Stimulated activated effector memory CD8-positive, alpha-beta T cell treated with anti-CD3 and anti-CD28 coated beads, Interleukin-12 subunit alpha, Interleukin-12 subunit beta, amount 100 ng/mL, for 72 hours (primary cell): ENCODE measurements around the gene RPL19.

Experiments used
- ATAC-seq: fragments of 150-1000 bp; cut with Tn5 transposase; 2 replicates; pipeline ENCODE4 v1.10.0; 2021
- DNase-seq, 2 donors: peaks; one replicate each; pipeline ENCODE4 v3.0.0; 2021 to 2022; ENCODE audit warnings: low spot score in 2 of 2
- H3K27ac Mint-ChIP-seq: one replicate; pipeline ENCODE4 v1.8.0; 2022; ENCODE audit warnings: mild to moderate bottlenecking, mixed read lengths
- H3K36me3 Mint-ChIP-seq: one replicate; pipeline ENCODE4 v1.8.0; 2022; ENCODE audit warnings: mild to moderate bottlenecking, mixed read lengths
- H3K4me1 Mint-ChIP-seq: one replicate; pipeline ENCODE4 v1.8.0; 2022; ENCODE audit warnings: mixed read lengths
- H3K4me3 Mint-ChIP-seq: one replicate; pipeline ENCODE4 v1.8.0; 2022; ENCODE audit warnings: mild to moderate bottlenecking, mixed read lengths
- H3K9me3 Mint-ChIP-seq: one replicate; pipeline ENCODE4 v1.8.0; 2022; ENCODE audit warnings: mixed read lengths

RPL19 gene

DNA sequence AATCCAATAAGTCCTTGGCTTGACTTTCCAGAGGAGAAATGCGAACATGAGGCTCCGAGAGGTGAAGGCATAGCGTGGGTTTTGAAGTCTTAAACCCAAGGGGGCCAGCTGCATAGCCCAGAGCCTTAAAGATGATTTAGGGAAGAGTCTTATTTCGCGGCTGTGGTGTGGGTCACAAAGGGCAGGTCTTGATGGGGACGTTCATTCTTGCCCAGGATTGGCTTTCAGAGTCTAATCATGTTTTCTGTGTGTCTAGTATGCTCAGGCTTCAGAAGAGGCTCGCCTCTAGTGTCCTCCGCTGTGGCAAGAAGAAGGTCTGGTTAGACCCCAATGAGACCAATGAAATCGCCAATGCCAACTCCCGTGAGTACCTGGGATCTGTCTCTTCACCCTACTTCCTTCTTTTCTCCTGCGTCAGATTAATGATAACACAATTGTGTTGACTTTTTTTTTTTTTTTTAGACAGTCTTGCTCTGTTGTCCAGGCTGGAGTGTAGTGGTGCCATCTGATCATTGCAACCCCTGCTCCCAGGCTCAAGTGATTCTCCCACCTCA is 951 bp downstream of the RPL19 start:
- H3K36me3 Mint-ChIP-seq: peaks cover 68% of the 10 kb centered on the region

DNA sequence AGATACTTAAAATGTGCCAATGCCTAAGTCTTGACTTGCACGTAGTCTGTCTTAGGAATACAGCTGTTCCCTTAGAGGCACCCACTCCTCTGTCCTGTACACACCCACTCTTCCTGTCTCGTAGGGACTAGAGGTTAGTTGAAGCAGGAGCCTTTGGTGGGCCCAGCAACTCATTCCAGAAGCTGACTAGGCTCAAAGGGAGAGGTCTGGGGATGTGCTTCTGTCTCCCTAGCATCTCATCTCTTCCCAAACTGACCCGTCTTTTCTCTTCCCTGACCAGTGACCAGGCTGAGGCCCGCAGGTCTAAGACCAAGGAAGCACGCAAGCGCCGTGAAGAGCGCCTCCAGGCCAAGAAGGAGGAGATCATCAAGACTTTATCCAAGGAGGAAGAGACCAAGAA is 4.2 kb downstream of the RPL19 start:
- Mint-ChIP-seq H3K4me1 (peaks cover 66% of the 10 kb centered on the region), H3K4me3 (no peak overlapping the region), H3K9me3 (no peaks in the 10 kb centered on the region), H3K36me3 (peaks cover 77% of the 10 kb centered on the region), H3K27ac (peak overlapping the region; percentile 63)
- ATAC-seq (no peak), DNase-seq (no peak)

More for the DNA sequence above, 951 bp downstream of the RPL19 start:
- Mint-ChIP-seq H3K4me3 (peak overlapping the region; percentile 95), H3K4me1 (peaks cover 60% of the 10 kb centered on the region), H3K9me3 (no peaks in the 10 kb centered on the region), H3K27ac (peak overlapping the region; percentile 100)
- ATAC-seq (no peak), DNase-seq (no peak)

GRCh38 chr17:39205112-39205526 is 5.0 kb downstream of the RPL19 start:
- Mint-ChIP-seq H3K4me1 (peaks cover 66% of the 10 kb centered on the region), H3K36me3 (peaks cover 68% of the 10 kb centered on the region), H3K4me3 (no peak overlapping the region), H3K9me3 (no peaks in the 10 kb centered on the region), H3K27ac (peak overlapping the region; percentile 63)
- ATAC-seq: no peak
- no peak for DNase-seq

GRCh38 chr17:39208136-39208535 is 8.1 kb downstream of the RPL19 start:
- ATAC-seq (peak; percentile 17), DNase-seq (no peak)
- H3K27ac Mint-ChIP-seq: peak overlapping the region; percentile 79
- H3K4me3 Mint-ChIP-seq: peak overlapping the region; percentile 66
- H3K36me3 Mint-ChIP-seq: peaks cover 38% of the 10 kb centered on the region
- H3K4me1 Mint-ChIP-seq: peaks cover 47% of the 10 kb centered on the region
- no peaks in the 10 kb centered on the region for H3K9me3 Mint-ChIP-seq

GRCh38 chr17:39208893-39209292 is 8.8 kb downstream of the RPL19 start:
- Mint-ChIP-seq H3K4me1 (peaks cover 43% of the 10 kb centered on the region), H3K27ac (peak overlapping the region; percentile 79), H3K4me3 (peak overlapping the region; percentile 66), H3K36me3 (peaks cover 30% of the 10 kb centered on the region), H3K9me3 (no peaks in the 10 kb centered on the region)
- DNase-seq (no peak), ATAC-seq (no peak)

DNA sequence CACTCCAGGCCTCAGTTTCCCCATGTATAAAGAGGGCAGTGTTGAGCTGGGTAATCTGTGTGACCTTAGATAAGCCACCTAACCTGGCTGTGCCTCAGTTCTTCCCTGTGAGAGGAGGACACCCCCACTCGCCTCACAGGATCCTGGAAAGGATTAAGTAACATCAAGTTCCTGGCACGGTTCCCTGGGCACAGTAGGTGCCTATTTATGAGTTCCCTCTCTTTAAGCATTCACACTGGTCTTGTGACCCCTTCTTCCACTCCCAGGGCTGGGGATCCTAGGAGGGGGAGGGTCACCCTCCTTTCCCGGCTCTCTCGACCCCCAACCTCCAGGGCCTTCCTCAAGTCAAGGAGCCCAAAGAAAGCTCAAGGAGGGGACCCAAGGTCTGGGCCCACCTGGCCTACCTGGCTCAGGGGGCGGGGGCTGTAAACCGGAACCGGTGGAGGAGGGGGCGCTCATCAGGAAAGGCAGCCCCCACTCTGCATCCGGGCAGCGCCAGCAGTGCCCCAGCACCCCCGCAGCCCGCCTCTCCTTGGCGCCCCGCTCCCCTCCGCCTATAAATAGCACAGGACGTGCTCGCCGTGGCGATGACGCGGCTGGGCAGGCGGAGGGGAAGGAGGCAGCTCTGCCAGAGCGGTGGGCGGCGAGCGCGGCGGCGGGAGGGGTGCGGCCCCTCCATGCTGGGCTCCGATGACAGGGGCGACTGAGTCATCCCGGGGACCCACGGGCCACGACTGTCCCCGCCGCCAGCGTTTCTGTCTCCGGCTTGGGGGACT is 9.4 kb downstream of the RPL19 start:
- DNase-seq (peak in 1 of 2 donors; percentile 67), ATAC-seq (peak; percentile 90)
- peak overlapping the region; percentile 79 for H3K27ac Mint-ChIP-seq
- H3K4me1 Mint-ChIP-seq: peaks cover 37% of the 10 kb centered on the region
- H3K9me3 Mint-ChIP-seq: no peaks in the 10 kb centered on the region
- peaks cover 24% of the 10 kb centered on the region for H3K36me3 Mint-ChIP-seq
- H3K4me3 Mint-ChIP-seq: peak overlapping the region; percentile 66

GRCh38 chr17:39210093-39210434 is 10.0 kb downstream of the RPL19 start:
- ATAC-seq: no peak
- Mint-ChIP-seq H3K9me3 (no peaks in the 10 kb centered on the region), H3K4me3 (peak overlapping the region; percentile 66)

DNA sequence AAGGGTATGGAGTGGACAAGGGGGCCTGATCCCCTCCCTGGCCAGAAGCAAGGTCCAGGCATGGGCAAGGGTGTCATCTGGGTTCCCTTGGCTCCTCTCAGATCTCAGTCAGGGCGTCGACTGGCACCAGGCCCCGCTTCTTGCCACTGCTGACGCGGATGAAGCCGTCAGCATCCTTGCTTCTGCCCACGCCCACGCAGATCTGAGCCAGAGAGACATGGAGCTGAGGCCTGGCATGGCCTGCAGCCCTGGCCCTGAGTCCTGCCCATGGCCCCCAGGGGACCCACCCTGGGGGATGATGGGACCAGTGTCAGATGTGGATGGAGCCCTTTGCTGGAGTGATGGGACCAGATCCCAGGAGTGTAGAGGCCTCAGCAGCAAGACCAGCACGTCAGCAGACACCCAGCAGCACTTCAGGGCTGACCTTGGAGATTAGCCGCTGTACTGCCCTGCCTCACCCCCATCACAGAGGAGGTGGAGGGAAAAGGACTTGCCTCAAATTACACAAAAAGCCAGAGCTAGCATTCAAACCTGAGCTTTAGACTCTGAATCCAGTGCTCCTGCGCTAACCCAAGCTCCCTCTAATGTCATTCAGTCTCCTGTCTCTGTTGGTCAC is 12.2 kb downstream of the RPL19 start:
- Mint-ChIP-seq H3K36me3 (peaks cover under 1% of the 10 kb centered on the region), H3K27ac (no peak overlapping the region), H3K4me3 (no peak overlapping the region), H3K9me3 (no peaks in the 10 kb centered on the region), H3K4me1 (peaks cover 30% of the 10 kb centered on the region)
- no peak for ATAC-seq
- no peak for DNase-seq

More at GRCh38 chr17:39210093-39210434, 10.0 kb downstream of the RPL19 start:
- peaks cover 19% of the 10 kb centered on the region for H3K36me3 Mint-ChIP-seq
- no peak for DNase-seq
- H3K4me1 Mint-ChIP-seq: peaks cover 37% of the 10 kb centered on the region
- H3K27ac Mint-ChIP-seq: peak overlapping the region; percentile 79

GRCh38 chr17:39212841-39213480 is 12.9 kb downstream of the RPL19 start:
- no peak for DNase-seq
- no peak for ATAC-seq
- Mint-ChIP-seq H3K4me1 (peaks cover 30% of the 10 kb centered on the region), H3K9me3 (no peaks in the 10 kb centered on the region), H3K36me3 (no peaks in the 10 kb centered on the region), H3K4me3 (no peak overlapping the region), H3K27ac (peak overlapping the region; percentile 52)

DNA sequence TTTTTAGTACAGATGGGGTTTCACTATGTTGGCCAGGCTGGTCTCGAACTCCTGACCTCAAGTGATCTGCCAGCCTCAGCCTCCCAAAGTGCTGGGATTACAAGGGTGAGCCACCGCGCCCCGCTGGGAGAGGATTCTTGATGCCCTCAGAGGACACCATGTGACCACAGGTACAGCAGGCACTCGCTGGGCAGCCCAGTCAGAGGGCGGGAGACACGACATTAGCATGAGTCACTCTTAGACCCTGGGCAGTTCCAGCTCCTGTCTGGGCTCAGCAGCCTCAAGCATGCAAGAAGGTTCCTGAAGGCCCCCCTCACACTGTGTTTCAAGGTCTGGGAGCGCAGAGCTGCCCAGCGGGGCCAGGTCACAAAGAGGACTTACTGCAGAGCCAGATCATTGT is 13.8 kb downstream of the RPL19 start:
- no peak overlapping the region for H3K4me3 Mint-ChIP-seq
- peaks cover 25% of the 10 kb centered on the region for H3K4me1 Mint-ChIP-seq
- no peak for ATAC-seq
- H3K9me3 Mint-ChIP-seq: no peaks in the 10 kb centered on the region
- no peak overlapping the region for H3K27ac Mint-ChIP-seq
- H3K36me3 Mint-ChIP-seq: no peaks in the 10 kb centered on the region
- DNase-seq: no peak

DNA sequence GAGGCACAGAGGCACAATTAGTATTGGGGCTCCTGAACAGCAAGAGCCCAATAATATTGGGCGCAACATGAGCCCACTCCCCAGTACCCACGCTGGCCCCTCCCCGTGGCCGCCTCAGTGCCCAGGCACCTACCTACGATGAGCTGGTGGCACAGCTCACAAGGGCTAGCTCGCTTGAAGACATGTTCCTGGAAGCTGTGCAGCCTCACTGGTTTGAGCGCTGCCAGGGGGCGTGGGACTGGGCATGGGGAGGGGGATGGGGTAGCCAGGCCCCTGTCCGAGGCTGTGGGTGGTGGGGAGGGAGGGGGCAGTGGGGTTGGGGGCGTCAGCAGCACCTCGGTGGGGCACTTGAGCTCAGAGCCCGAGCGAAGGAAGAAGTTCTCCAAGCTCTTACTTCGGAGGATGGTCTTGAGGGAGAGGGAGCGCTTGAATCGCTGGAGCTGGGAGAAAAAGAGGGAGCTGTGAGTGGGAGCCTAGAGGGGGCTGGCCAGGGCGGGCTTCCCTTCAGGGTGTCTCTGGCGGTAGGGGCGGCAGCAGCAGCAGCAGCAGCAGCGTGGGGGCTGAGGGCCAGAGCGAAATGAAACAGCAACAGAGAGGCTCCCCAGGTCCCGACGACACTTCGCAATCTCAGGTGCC is 17.8 kb downstream of the RPL19 start:
- Mint-ChIP-seq H3K36me3 (no peaks in the 10 kb centered on the region), H3K27ac (no peak overlapping the region), H3K4me1 (peaks cover 6% of the 10 kb centered on the region), H3K9me3 (no peaks in the 10 kb centered on the region), H3K4me3 (peak overlapping the region; percentile 23)
- ATAC-seq: no peak
- DNase-seq: no peak

GRCh38 chr17:39218906-39219305 is 18.8 kb downstream of the RPL19 start:
- H3K36me3 Mint-ChIP-seq: no peaks in the 10 kb centered on the region
- peaks cover 9% of the 10 kb centered on the region for H3K4me1 Mint-ChIP-seq
- no peaks in the 10 kb centered on the region for H3K9me3 Mint-ChIP-seq
- no peak for ATAC-seq
- H3K27ac Mint-ChIP-seq: no peak overlapping the region
- DNase-seq: no peak
- H3K4me3 Mint-ChIP-seq: no peak overlapping the region

GRCh38 chr17:39219647-39220154 is 19.6 kb downstream of the RPL19 start:
- Mint-ChIP-seq H3K9me3 (no peaks in the 10 kb centered on the region), H3K4me1 (peaks cover 12% of the 10 kb centered on the region), H3K27ac (no peak overlapping the region), H3K4me3 (no peak overlapping the region), H3K36me3 (no peaks in the 10 kb centered on the region)
- ATAC-seq (no peak), DNase-seq (no peak)

- H3K27ac Mint-ChIP-seq: no peak overlapping the region
These were observed 21.5 kb downstream of the RPL19 start for GRCh38 chr17:39221572-39221971.

GRCh38 chr17:39222151-39222550 is 22.1 kb downstream of the RPL19 start:
- H3K4me3 Mint-ChIP-seq: no peak overlapping the region
- H3K9me3 Mint-ChIP-seq: no peaks in the 10 kb centered on the region

More at GRCh38 chr17:39221572-39221971, 21.5 kb downstream of the RPL19 start:
- Mint-ChIP-seq H3K4me1 (peaks cover 20% of the 10 kb centered on the region), H3K9me3 (no peaks in the 10 kb centered on the region), H3K36me3 (no peaks in the 10 kb centered on the region), H3K4me3 (no peak overlapping the region)
- ATAC-seq: no peak
- no peak for DNase-seq

More at GRCh38 chr17:39222151-39222550, 22.1 kb downstream of the RPL19 start:
- Mint-ChIP-seq H3K27ac (no peak overlapping the region), H3K36me3 (no peaks in the 10 kb centered on the region), H3K4me1 (peaks cover 20% of the 10 kb centered on the region)
- ATAC-seq (no peak), DNase-seq (no peak)
